NCI-H1417 (cell line): ENCODE measurements around the gene KCND3.
"Not testable (repeated sequence)": the region's sequence is repeated elsewhere in the genome, so short reads cannot be mapped to it uniquely, and the experiment has no call there.

Source experiments
- DNase-seq, 3 experiments: peaks; one replicate each; lab custom pipeline; 2025; lab: John Stamatoyannopoulos, UW

KCND3 gene

DNA sequence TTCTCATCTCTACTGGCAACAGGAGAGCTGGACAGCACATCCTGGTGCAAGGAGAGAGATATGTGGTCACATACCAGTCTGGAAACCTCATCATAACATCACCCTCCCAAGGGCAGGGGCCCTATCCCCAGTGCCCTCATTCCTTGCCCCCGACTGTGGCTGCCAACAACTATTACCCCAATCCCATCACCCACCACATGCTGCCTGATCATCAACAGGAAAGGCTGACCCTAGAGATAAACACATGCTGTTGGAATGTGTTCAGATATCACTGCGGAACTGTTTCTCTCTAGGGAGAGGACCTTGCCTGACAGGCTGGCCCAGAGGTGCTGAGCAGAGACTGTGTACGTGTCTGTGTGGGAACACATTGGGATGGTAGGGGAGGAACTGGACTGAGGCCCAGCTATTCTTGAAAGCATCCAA lies 245.8 kb downstream of the KCND3 start:
- DNase-seq = no peak

DNA sequence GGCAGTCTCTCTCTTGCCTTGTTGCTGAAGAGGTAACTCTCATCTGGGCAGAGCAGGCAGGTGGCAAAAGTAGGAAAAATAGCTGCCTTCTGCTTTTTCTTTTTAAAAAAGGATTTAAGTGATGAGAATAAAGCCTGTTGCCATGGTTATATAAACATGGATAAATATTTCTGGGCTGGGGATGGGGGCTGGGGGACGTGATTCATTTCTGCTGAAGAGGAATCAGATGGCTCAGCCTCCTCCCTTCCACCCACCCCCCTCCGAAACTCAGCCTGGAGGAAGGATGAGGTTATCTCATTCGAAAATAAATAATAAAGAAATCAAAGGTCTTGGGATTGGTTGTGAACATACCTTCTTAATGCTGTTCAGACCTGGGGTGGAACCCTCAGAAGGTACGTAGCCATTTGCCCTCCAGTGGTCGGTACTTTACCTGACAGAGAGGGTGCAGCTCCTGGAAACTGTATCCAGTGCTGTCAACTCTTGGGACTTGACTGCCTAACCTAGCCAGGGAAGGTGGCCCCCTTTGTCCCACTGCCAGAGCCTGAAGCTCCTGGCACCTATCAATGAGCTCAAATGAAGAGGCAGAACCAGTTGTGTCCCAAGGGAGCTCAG lies 246.4 kb downstream of the KCND3 start:
- no peak for DNase-seq

DNA sequence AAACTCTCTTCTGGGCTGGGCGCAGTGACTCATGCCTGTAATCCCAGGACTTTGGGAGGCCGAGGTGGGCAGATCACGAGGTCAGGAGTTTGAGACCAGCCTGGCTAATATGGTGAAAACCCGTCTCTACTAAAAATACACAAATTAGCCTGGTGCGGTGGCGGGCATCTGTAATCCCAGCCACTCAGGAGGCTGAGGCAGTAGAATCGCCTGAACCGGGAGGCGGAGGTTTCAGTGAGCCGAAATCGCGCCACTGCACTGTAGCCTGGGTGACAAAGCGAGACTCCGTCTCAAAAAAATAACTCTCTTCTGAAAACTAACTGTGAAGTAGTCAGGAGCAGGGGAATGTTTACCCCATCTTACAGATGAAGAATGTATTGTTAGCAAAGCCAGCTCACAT lies 247.2 kb downstream of the KCND3 start:
- not testable (repeated sequence) for DNase-seq

DNA sequence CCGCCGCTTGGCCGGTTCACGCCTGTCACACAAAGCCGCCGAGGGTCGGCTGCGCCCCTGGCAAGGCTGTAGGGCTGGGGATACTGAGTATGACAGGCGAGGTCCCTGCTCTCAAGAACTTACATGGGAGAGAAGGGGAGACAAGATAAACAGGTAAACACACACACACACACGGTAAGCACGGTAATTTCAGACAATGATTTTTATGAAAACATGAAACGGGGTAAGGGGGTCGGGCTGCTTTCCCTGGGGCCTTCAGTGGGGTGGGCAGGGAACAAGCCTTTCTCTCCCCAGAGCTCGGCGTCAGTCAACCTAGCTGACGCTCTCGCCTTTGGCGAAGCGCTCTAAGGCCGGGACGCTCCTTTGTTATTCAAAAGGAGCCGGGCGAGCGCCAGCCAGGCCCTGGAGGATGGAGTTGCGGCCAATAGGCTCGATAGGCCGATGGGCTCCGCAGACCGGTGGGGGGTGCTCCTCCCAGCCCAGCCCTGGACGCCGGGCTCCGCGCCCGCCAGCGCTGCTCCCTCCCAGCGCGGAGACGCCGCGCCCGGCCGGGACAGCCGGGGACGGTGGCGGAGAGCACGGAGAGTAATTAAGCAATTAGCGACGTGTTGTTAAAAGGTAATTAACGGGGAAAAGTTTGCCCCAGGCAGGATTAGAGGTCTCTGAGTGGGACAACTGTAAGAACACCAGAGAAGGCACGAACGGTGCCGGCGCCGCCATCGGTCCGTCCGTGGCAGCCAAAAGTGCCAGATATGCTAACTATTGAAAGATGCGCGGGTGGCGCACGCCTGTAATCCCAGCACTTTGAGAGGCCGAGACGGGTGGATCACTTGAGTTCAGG lies 249.3 kb downstream of the KCND3 start:
- peak; percentile 73 to 84 (median 74) for DNase-seq

DNA sequence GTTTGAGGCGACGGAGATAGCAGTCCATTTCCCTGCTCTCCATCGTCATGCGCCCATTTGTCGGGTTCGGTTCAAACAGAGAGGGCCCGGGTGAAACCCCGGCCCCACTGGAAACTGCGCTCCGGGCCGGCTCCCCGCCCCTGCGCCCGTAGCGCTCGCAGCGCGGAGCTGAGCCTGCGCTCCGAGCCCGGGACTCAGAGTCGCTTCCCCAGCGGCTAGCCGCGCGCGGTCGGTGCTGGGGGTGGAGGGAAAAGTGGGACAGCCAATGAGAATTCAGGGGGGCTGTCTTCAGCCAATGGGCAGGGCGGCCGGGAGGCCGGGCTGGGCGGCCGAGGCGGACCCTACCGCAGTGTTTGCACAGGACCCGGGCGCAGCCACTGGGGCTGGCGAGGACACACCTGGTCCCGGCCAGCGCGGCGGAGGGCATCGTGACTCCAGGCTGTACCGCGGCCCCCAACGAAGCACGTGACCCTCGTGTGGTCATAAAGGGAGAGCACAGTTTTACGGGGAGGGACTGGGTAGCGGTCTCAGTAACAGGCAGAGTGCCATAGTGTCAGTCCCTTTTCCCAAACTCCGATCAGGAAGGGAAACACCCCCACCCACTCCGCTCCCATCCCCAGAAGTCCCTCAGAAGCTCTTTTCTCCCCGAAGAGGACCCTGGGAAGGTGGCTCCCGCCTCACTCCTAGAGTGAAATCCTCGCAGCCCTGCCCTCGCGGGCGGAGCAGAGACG lies 250.1 kb downstream of the KCND3 start, which contains the start of gene INKA2:
TSS of gene INKA2 (minus strand) at position 202 of the 731 bp plus-strand sequence. CDS start at position 49, 153 bp downstream.
- DNase-seq = peak; percentile 92 to 95 (median 93)

DNA sequence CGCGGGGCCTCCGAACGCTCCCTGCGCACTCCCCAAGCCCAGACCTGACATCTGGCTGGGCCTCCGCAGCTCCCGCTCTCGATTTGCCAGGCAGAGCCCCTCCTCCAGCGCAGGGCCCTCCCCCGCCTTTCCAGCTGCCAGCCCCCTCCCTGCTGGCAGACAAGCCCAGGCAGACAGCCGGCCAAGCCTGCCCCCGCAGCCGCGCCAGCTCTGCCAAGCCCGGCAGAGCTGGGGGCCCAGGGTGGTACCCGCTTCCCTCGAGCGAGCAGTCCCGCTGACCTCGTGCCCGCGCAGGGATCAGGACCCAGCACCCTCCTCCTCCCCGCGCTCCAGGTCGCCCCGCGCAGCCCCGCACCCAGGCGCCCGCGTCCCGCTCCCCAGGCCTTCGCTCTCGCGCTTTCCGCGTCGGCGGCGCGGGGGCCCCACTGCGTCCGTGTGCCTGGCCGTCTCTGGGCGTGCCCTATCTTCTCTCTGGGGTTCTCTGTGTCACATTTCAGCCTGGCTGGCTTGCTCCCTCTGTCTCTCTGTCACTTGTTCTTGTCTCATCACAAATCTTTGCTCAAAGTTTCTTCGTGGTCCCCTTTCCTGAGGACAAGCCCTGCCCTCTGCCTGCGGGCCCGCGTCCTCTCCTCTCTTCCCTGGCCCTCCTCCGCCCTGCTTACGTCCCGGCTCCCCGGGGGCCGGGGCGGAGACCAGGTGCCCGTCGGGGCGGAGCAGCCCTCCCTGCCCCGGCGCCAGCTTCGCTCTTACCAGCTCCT lies 250.9 kb downstream of the KCND3 start:
- DNase-seq = peak; percentile 76 to 93 (median 91)

DNA sequence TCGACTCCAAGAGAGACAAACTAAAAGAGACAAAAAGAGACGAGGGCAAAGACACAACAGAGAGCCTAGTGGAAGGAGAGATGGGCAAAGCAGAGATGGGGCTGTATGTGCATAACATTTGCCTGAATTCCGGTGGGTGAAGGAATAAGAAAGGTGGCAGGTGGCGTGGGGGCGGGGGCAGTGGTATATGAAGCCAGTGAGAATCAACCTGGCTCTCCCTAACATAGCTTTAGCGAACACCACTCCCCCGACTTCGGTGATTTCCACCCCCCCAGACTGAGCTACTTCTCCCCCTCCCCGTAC lies 251.4 kb downstream of the KCND3 start:
- no peak for DNase-seq

DNA sequence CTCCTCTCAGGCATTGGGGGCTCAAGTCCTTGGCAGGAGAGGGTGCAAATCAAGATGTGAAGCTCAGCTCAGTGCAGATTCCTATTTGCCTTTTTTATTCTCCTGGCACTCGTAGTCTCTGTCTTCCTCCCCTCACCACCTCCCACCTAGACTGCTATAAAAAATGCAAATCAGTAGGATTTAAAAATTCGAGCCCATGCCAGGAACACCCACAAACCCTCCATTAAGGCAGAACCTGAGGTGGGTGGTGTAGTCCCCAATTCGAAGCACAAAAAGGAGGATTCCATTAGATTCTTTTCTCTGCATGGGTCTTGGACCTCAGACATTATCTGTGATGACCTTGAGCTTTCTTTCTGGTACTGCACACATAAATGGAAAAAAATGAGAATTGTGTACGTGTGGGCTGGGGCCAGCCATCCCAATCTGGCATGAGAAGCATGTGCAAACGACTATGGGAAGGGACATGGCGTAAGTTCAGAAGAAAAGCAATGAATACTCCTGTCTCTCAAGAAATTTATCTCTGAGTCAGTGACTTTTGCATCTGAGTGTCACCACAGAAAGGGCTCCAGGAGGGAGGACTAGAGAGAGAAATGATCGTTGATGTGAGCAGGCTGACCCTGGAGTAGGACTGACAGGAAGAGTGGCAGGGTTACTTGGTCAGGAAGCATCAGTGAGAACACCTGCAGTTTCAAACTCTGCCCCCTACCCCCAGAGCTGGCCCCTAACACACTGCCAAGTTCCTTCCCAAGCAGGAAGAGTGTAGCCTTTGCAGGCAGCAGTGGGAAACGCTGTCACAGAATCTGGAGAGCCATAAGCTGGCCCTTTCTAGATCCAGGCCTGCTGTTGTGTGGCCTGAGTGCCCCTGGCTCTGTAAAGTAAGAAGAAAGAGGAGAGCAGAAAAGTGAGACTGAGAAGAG lies 252.0 kb downstream of the KCND3 start:
- no peak for DNase-seq

DNA sequence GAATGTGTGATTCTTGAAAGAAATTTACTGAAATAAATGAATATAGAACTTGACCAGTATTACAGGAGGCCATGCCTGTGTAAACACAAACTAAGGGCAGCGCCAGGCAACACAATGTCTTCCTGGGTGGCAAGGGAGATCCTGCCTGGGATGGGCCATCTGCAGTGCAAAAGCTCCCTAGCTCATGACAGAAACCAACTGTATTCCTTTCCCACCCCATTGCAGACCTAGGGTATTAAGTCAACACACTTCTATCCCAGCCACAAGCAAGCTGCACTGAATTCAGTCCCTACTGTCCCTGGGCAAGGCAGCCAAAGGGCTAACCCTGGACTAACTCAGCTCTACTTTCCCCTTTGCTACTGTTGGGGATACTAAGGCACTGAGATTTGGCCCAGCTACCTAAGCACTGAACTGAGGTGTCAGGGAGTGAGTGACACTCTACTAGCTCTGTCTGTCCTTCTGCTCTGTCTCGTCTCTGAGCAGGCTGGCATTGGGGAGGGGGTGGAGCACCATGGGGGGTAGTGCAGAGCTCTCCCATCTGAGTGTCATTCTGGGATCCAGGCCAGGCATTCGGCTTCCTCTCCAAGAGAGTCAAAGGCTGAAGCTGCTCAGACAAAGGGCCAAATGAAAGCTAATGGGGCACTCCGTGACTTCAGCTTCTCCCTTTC lies 252.8 kb downstream of the KCND3 start:
- peak in 2 of 3 experiments; percentile 7 to 20 for DNase-seq

DNA sequence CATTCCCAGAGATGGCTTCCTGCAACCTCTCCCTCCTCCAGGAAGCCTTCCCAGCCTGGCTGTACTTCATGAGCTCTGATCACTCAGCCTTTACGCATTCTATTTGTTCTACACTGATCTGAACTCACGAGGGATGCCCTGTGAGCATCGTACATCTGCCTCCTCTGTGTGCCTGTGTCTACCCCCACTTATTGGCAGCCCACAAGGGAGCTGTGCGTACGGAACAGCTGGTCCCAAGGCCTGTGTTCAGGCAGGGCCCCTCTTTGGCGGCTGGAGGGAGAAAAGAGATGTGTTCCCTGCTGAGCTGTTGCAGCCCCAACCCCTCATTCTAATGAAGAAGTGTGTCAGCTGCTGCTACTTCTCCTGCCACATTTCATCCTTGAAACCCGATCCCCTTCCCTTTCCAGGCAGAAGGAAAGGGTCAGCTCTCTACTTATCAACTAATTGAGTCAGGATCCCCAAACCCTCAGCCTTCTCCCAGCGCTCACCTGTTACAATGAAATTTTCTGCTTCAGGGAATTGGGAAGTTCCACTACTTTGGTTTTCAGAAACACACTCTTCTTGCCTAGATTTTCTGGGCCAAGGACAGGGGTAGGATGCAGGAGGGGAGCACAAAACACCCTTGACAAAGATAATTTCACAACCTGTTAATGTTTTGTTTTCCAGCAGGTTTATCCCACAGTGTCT lies 253.5 kb downstream of the KCND3 start:
- peak; percentile 15 to 77 (median 75) for DNase-seq

DNA sequence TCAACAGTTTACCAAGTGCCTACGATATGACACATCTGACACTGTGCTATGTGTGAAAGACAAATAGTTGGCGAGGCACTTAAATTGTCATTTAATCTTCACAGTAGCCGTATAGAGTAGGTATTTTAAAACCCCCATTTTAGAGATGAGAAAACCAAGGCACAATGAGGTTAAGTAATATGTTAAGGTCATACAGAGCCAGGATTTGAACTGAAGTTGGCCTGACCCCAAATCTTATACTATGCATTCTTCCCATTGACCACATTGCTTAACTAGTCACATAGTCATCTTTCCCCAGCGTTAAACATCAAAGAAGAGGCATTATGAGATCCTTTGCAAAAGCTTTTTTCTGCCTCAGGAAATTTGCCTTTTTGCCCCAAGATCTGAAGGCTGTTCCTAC lies 254.1 kb downstream of the KCND3 start:
- no peak for DNase-seq

DNA sequence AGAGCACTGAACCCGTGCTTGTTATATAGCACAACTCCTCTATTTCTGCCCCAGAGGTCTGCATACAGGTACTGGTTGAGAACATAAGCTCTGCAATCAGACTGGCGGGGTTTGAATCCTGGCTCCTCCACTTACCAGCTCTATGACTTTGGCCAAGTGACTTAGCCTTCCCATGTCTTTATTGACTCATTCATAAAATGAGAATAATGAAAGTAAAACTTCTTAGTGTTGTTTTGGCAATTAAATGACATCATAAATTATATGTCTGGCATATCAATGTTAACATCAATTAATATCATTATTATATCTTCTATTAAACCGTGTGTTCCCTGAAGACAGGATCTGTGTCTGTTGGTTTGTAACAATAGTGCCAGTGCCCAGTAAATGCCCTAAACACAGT lies 254.6 kb downstream of the KCND3 start:
- DNase-seq = no peak

DNA sequence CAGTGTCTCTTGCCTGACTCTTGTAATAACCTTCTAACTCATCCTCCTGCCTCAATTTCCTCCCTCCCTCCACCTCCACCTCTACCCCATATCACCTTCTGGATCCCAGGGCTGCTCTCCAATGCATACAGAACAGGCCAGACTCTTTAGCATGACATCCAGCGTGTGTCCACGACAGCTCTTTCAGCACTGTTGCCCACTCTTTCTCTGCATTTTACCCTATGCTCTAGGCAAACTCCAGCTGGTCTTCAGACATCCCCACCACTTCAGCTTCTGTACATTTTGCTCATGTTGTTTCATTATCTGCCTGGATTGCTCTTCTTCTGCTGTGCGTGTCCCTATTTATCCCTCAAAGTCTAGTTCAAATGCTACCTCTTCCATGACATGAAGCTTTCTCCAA lies 255.0 kb downstream of the KCND3 start:
- DNase-seq = no peak

DNA sequence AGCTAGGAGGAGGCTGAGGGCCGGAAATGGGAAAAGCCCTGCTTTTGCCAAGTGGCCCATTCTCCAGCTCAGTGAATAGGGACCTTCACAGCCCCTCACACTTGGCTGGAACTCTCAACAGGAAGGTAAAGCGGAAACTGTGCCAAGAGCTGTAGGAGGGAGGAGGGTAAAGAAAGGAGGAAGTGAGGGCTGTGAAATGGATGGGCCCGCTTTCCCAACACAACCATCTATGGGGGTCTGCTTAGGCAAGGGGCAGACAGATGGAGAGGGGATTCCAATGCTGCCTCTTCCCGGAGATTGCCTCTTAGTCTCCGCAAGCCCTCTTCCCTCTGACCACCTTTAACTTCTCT lies 255.5 kb downstream of the KCND3 start:
- no peak for DNase-seq

DNA sequence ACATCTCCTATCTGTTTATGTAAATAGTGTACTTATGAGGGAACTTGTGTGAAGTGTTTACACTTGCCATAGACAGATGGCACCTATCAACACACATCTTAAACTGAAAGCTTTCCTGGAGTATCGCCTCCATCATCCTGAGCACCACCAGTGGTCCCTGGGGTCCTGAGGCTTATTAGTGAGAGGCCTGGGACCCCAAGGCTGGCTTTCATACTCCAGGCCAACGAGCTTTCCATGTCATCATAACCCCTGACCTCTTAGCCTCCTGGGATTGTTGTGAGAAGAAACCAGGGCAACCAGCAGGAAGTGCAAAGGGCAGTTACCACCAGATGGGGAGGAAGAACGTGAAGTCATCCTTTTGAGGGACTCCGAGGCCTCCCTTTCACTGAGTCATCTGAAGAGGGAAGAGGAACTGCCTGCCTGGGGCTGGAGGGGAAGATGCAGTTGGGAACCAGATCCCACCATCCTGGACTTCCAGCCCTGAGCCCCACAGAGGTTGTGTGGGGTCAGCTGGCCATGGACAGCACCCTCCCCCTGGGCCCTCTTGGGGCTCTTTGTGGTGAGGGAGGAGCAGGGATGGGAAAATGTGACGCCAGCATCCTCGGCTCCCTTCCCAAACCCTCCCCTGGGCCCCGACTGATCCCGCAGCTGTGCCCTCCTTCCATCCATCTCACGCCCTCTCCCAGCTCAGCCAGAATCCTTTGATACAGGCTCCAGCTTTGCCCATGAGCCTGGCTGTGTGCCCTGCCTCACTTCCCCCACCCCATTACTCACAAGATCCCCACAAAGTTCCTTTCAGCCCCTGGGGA lies 256.1 kb downstream of the KCND3 start:
- no peak for DNase-seq

DNA sequence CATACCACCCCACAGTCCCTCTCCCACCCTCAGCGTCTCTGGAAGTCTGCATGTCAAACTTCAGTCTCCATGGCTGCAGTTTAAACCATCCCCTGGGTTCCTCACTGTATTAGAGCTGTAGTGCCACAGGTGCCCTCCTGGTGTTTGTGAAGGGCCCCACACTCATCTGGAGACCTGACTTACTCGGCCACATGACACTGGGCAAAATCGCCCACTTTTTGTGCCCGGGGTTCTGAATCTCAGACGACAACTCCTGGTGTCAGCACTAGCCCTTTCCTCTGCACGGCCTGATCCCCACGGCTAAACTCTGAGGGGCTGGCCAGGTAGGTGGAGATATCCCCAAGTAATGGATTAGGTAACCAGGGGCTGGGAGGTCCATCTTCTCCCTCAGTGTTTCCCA lies 256.8 kb downstream of the KCND3 start:
- DNase-seq = no peak

DNA sequence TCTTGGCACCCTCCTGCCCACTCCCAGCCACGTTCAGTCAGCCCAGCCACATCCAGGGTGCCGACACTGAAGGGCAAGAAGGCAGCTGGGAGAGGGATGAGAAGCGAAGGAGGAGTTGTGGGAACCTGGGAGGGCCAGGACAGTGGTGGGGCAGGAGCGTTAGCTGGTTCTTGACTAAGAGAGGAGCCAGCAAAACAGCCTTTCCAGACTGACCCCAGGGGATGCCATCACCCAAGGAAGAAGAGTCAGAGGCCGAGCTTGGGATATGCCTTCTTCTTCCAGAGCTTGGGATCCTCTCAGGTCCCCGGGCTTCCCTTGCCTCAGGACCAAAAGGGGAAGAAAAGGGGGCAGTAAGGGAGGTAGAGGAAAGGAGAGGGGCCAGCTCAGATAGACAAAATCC lies 257.5 kb downstream of the KCND3 start:
- DNase-seq = no peak

DNA sequence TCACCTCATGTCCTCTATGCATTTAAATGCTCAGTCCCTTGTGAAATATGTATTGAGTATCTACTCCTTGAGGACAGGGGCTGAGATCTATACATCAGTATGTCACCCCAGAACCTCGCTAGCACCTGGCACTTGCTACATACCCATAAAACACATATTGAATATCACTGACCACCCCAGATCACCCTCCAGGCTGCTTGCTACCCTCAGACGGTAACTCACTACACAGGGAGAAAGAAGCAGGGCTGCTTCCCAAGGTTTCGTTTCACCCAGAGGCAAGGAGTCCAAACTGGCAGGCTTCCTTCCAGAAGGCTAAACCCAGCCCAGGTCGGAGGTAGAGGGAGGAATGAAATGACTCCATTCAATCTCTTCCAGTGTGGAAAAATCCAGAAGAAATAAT lies 258.8 kb downstream of the KCND3 start:
- no peak for DNase-seq
